A549 (cell line): ENCODE measurements around the gene ITFG2. TPM values are rescaled to one million over a fixed set of nuclear protein-coding genes. Genes with fewer than 3 reads are reported as not detected.

Experiments used
- ATAC-seq, 2 experiments: fragments of 200-7000 bp in 1 of 2; fragments of >200 bp in 1 of 2; cut with Nextera tagmentation in 1 of 2; cut with Tn5 transposase in 1 of 2; 3 replicates each; pipeline versions ENCODE4 v1.8.0 to v1.9.1; 2018 to 2020; ENCODE audit warnings: mild to moderate bottlenecking in 1 of 2, moderate library complexity in 1 of 2
- CTCF ChIA-PET: fragments of 300-600 bp; sonication (Branson Sonifier 250); formaldehyde crosslinking; extraction: SDS; loops from one replicate; lab custom pipeline; 2021; ENCODE audit warnings: antibody characterized with exemption, inconsistent platforms; lab: Yijun Ruan, JAX
- POLR2A ChIA-PET: fragments of 350-600 bp; formaldehyde crosslinking; extraction: SDS; loops from one replicate; lab custom pipeline; 2021; ENCODE audit warnings: antibody characterized with exemption, inconsistent platforms; lab: Yijun Ruan, JAX
- DNase-seq, 2 experiments: peaks; one replicate each; pipeline versions ENCODE4 v3.0.0 to v3.0.0-alpha.2; 2011 to 2016; ENCODE audit warnings: low read depth in 1 of 2, low spot score in 1 of 2
- FAIRE-seq: peaks from 2 replicates; lab custom pipeline; 2011; peaks lifted over from hg19 to GRCh38; lab: Jason Lieb, UNC
- H3K27ac ChIP-seq, 2 experiments: fragments of >200 bp; sonication (Bioruptor Twin); formaldehyde crosslinking; 3 replicates each; pipeline ENCODE4 v1.5.1; 2016 to 2017
- H3K4me1 ChIP-seq: fragments of >200 bp; sonication (Bioruptor Twin); formaldehyde crosslinking; 3 replicates; pipeline ENCODE4 v1.6.1; 2016
- H3K4me2 ChIP-seq: fragments of >200 bp; sonication (Bioruptor Twin); formaldehyde crosslinking; 3 replicates; pipeline ENCODE4 v1.6.1; 2016
- H3K4me3 ChIP-seq: fragments of >200 bp; sonication (Bioruptor Twin); formaldehyde crosslinking; 3 replicates; pipeline ENCODE4 v1.5.1; 2016
- H3K9me3 ChIP-seq: fragments of >200 bp; sonication (Bioruptor Twin); formaldehyde crosslinking; 3 replicates; pipeline ENCODE4 v1.6.1; 2016
- EP300 ChIP-seq, 2 experiments: fragments of >200 bp; sonication (Bioruptor Twin); formaldehyde crosslinking; IDR thresholded peaks; 2 replicates in 1 of 2; 3 replicates in 1 of 2; pipeline ENCODE4 v1.6.1; 2016 to 2017
- FOXS1 ChIP-seq: fragments of 250-450 bp; sonication (Bioruptor Pico); IDR thresholded peaks from 2 replicates; pipeline ENCODE4 v1.5.0; 2020; ENCODE audit warnings: mild to moderate bottlenecking, moderate library complexity
- HDAC2 ChIP-seq: fragments of 200-600 bp; sonication (generic); IDR thresholded peaks from 2 replicates; pipeline ENCODE4 v1.6.1; 2016
- HEYL ChIP-seq: fragments of 250-450 bp; sonication (Bioruptor Pico); IDR thresholded peaks from 2 replicates; pipeline ENCODE4 v1.8.0; 2021; ENCODE audit warnings: mild to moderate bottlenecking, moderate library complexity
- HOXA7 ChIP-seq: fragments of 250-450 bp; sonication (Bioruptor Pico); IDR thresholded peaks from 2 replicates; pipeline ENCODE4 v1.5.0; 2020; ENCODE audit warnings: mild to moderate bottlenecking, moderate library complexity
- HOXB13 ChIP-seq: fragments of 250-450 bp; sonication (Bioruptor Pico); IDR thresholded peaks from 2 replicates; pipeline ENCODE4 v1.5.0; 2020; ENCODE audit warnings: low read depth, mild to moderate bottlenecking, moderate library complexity
- JUN ChIP-seq, 2 experiments: fragments of >200 bp; sonication (Bioruptor Twin); formaldehyde crosslinking; IDR thresholded peaks; 2 replicates in 1 of 2; 3 replicates in 1 of 2; pipeline ENCODE4 v1.6.1; 2016 to 2017
- KDM5A ChIP-seq: fragments of 200-600 bp; sonication (generic); IDR thresholded peaks from 2 replicates; pipeline ENCODE4 v1.6.1; 2016; ENCODE audit warnings: antibody characterized with exemption, mild to moderate bottlenecking
- NR3C1 ChIP-seq: fragments of >200 bp; sonication (Bioruptor Twin); formaldehyde crosslinking; IDR thresholded peaks from 3 replicates; pipeline ENCODE4 v1.6.1; 2017
- POLR2AphosphoS2 ChIP-seq: conservative IDR thresholded peaks from 2 replicates; pipeline ENCODE4 v1.6.1; 2012; ENCODE audit warnings: low read length, improper control_type of control experiment, inconsistent platforms
- RCOR1 ChIP-seq: fragments of 150-350 bp; IDR thresholded peaks from 2 replicates; pipeline ENCODE4 v1.6.1; 2014; ENCODE audit warnings: antibody characterized with exemption, low read length, low read depth
- SMC3 ChIP-seq: fragments of >200 bp; sonication (Bioruptor Twin); formaldehyde crosslinking; IDR thresholded peaks from 3 replicates; pipeline ENCODE4 v1.6.1; 2018; ENCODE audit warnings: inconsistent platforms
- TFCP2L1 ChIP-seq: fragments of 250-450 bp; sonication (Bioruptor Pico); IDR thresholded peaks from 2 replicates; pipeline ENCODE4 v1.5.0; 2021; ENCODE audit warnings: mild to moderate bottlenecking
- ZC3H11A ChIP-seq: fragments of 450-650 bp; IDR thresholded peaks from 2 replicates; pipeline ENCODE4 v1.6.1; 2014; ENCODE audit warnings: antibody characterized with exemption, mild to moderate bottlenecking
- ZSCAN20 ChIP-seq: fragments of 250-450 bp; sonication (Bioruptor Pico); IDR thresholded peaks from 2 replicates; pipeline ENCODE4 v1.8.0; 2022; ENCODE audit warnings: mild to moderate bottlenecking, moderate library complexity
- WGBS: methylation state at CpG from one replicate; pipeline ENCODE4 v1.1.6; 2017; ENCODE audit errors: missing lambda C conversion rate; 5-methylcytosine and 5-hydroxymethylcytosine counted together
- polyA plus RNA-seq, 4 experiments: library from polyadenylated mRNA; depleted of rRNA in 3 of 4; stranded (reverse); fragments of >200 nt; fragmentation: RNase III in 1 of 4; extraction: RNeasy Plus Mini Kit Qiagen cat#74134 plus additional on column Dnase treatment in 1 of 4; gene quantifications; 2 replicates in 3 of 4; 3 replicates in 1 of 4; pipeline ENCODE4 v1.2.3, GENCODE V29; 2011 to 2017
- TF ChIP-seq, protein P1 (sequence below): IDR thresholded peaks from 2 replicates; pipeline ENCODE4 v1.6.1; 2012
- TF ChIP-seq, protein P2 (sequence below): fragments of >200 bp; sonication (Bioruptor Twin); formaldehyde crosslinking; IDR thresholded peaks from 2 replicates; pipeline ENCODE4 v1.6.1; 2016
- TF ChIP-seq, protein P3 (sequence below): fragments of 450-650 bp; IDR thresholded peaks from 2 replicates; pipeline ENCODE4 v1.6.1; 2014; ENCODE audit warnings: antibody characterized with exemption
- TF ChIP-seq, protein P4 (sequence below): IDR thresholded peaks from 2 replicates; pipeline ENCODE4 v1.6.1; 2012
- TF ChIP-seq, protein P5 (sequence below): fragments of 250-450 bp; sonication (Bioruptor Pico); IDR thresholded peaks from 2 replicates; pipeline ENCODE4 v1.5.0; 2021; ENCODE audit warnings: mild to moderate bottlenecking, moderate library complexity, borderline replicate concordance
- TF ChIP-seq, protein P6 (sequence below): fragments of >200 bp; sonication (Bioruptor Twin); formaldehyde crosslinking; IDR thresholded peaks from 3 replicates; pipeline ENCODE4 v1.6.1; 2016

The ITFG2 gene
- polyA plus RNA-seq, 2 of the 4 experiments (the other 2 are of a cell fraction): 17.5 to 23.7 TPM

DNA sequence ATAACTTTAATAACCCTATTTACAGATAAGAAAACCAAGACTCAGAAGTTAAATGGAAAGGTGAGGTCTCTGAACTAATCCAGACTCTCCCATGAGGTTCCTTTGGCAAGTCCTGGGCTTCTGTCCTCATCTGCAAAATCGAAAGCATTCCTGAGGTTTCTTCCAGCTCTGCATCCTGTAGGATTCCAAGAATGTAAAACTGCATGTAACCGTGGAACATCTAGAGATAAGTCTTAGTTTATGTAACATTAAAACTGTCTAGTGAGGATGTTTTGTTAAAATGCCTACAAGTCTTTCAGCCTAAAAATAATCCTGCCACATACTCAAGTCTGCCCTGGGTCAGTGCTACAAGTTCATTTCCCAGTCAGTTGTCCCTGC is 7.3 kb upstream of the ITFG2 start:
- Histone ChIP-seq H3K4me2 (no peak overlapping the region), H3K9me3 (no peaks in the 10 kb centered on the region), H3K4me1 (no peaks in the 10 kb centered on the region), H3K4me3 (no peak overlapping the region), H3K27ac (no peak overlapping the region)
- ATAC-seq (no peak), FAIRE-seq (no peak), DNase-seq (no peak)
- ChIA-PET POLR2A (no interaction called here), CTCF (no interaction called here)
- WGBS: 88% methylated on average over 2 of the region's 2 CpGs
- TF ChIP-seq NR3C1: no peak
- TF ChIP-seq, protein P1, sequence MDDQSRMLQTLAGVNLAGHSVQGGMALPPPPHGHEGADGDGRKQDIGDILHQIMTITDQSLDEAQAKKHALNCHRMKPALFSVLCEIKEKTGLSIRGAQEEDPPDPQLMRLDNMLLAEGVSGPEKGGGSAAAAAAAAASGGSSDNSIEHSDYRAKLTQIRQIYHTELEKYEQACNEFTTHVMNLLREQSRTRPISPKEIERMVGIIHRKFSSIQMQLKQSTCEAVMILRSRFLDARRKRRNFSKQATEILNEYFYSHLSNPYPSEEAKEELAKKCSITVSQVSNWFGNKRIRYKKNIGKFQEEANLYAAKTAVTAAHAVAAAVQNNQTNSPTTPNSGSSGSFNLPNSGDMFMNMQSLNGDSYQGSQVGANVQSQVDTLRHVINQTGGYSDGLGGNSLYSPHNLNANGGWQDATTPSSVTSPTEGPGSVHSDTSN: no peak
- TF ChIP-seq KDM5A: no peak
- no peak for TF ChIP-seq EP300 (IDR thresholded peaks at IDR 0.05)
- 0 out of 5 replicates have a peak, but pooled peaks of 1 of the 2 experiments have one; percentile 9 for TF ChIP-seq JUN (IDR thresholded peaks at IDR 0.05)

DNA sequence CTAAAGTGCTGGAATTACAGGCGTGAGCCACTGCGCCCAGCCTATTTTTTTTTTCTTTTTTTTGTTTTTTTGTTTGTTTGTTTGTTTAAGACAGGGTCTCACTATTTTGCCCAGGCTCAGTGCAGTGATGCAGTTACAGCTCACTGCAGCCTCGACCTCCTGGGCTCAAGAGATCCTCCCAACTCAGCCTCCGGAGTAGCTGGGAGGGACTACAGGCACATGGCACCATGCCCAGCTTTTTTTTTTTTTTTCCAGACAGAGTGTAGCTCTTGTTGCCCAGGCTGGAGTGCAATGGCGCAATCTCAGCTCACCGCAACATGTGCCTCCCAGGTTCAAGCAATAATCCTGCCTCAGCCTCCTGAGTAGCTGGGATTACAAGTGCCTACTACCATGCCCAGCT is 5.8 kb upstream of the ITFG2 start:
- Histone ChIP-seq H3K4me1 (peaks cover 1% of the 10 kb centered on the region; the same call in 1 of the 3 replicates), H3K4me3 (no peak overlapping the region), H3K4me2 (no peak overlapping the region), H3K9me3 (no peaks in the 10 kb centered on the region), H3K27ac (no peak overlapping the region)
- WGBS: 87% methylated on average over 6 of the region's 6 CpGs
- ChIA-PET CTCF (no interaction called here), POLR2A (no interaction called here)
- ATAC-seq (no peak), FAIRE-seq (no peak), DNase-seq (no peak)
- no peak for TF ChIP-seq HOXA7 (CRISPR knock-in tag)
- no peak for TF ChIP-seq ZSCAN20 (CRISPR knock-in tag)
- no peak for TF ChIP-seq SMC3
- TF ChIP-seq, protein P2, sequence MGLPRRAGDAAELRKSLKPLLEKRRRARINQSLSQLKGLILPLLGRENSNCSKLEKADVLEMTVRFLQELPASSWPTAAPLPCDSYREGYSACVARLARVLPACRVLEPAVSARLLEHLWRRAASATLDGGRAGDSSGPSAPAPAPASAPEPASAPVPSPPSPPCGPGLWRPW: no peak
- TF ChIP-seq, protein P3, sequence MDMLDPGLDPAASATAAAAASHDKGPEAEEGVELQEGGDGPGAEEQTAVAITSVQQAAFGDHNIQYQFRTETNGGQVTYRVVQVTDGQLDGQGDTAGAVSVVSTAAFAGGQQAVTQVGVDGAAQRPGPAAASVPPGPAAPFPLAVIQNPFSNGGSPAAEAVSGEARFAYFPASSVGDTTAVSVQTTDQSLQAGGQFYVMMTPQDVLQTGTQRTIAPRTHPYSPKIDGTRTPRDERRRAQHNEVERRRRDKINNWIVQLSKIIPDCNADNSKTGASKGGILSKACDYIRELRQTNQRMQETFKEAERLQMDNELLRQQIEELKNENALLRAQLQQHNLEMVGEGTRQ: no peak
- no peak for TF ChIP-seq HDAC2
- TF ChIP-seq POLR2AphosphoS2: no peak
- TF ChIP-seq, protein P4, sequence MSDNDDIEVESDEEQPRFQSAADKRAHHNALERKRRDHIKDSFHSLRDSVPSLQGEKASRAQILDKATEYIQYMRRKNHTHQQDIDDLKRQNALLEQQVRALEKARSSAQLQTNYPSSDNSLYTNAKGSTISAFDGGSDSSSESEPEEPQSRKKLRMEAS: no peak
- TF ChIP-seq ZC3H11A: no peak
- TF ChIP-seq TFCP2L1 (CRISPR knock-in tag): no peak
- TF ChIP-seq RCOR1: no peak
- TF ChIP-seq HOXB13 (CRISPR knock-in tag): no peak
- no peak for TF ChIP-seq HEYL (CRISPR knock-in tag)
- TF ChIP-seq, protein P5, sequence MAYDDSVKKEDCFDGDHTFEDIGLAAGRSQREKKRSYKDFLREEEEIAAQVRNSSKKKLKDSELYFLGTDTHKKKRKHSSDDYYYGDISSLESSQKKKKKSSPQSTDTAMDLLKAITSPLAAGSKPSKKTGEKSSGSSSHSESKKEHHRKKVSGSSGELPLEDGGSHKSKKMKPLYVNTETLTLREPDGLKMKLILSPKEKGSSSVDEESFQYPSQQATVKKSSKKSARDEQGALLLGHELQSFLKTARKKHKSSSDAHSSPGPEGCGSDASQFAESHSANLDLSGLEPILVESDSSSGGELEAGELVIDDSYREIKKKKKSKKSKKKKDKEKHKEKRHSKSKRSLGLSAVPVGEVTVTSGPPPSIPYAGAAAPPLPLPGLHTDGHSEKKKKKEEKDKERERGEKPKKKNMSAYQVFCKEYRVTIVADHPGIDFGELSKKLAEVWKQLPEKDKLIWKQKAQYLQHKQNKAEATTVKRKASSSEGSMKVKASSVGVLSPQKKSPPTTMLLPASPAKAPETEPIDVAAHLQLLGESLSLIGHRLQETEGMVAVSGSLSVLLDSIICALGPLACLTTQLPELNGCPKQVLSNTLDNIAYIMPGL (CRISPR knock-in tag): no peak
- no peak for TF ChIP-seq FOXS1 (CRISPR knock-in tag)
- no peak for TF ChIP-seq KDM5A
- TF ChIP-seq, protein P6, sequence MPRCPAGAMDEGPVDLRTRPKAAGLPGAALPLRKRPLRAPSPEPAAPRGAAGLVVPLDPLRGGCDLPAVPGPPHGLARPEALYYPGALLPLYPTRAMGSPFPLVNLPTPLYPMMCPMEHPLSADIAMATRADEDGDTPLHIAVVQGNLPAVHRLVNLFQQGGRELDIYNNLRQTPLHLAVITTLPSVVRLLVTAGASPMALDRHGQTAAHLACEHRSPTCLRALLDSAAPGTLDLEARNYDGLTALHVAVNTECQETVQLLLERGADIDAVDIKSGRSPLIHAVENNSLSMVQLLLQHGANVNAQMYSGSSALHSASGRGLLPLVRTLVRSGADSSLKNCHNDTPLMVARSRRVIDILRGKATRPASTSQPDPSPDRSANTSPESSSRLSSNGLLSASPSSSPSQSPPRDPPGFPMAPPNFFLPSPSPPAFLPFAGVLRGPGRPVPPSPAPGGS: no peak
